ENCODE measurements around the gene ABCB11. TPM values are rescaled to one million over a fixed set of nuclear protein-coding genes. Genes with fewer than 3 reads are reported as not detected.

ABCB11 gene
- total RNA-seq, 2 experiments from 2014 or later, result not detected

DNA sequence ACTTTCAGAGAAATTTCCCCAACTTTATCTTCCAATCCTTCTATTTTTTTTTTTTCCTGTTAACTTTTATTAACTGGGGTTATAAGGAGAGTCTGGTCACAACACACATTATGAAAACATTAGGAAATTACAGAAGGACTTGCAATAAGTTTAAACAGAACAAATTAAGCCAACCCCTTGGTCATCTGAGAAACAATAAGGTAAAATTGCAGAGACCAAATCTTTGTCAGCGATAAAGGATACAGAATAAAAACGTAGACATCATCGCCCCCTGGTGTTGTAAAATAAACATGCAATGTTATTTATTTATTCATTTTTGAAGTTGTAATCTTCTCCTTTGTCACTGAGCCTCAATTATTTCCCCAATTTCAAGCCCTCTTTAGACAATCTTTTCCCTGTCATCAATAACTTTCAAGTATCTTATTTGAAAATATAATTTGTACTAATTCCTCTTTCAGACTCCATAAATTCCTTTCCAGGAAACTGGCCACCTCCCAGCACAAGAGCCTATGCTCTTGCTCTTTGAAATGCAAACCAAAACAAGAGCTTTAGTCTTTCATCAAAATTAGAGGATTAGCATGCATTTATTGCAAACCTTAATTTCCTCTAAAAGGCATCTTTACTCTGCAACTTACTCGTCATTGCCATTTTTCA lies 110.5 kb downstream of the ABCB11 start:
- no peaks in the 10 kb centered on the region for H3K36me3 Mint-ChIP-seq (ENCODE audit: low read depth)
- no peak overlapping the region for H3K27ac Mint-ChIP-seq
- H3K4me1 Mint-ChIP-seq, result peaks cover 11% of the 10 kb centered on the region
- no peak for DNase-seq
- peaks cover 6% of the 10 kb centered on the region for H3K9me3 Mint-ChIP-seq
- H3K27me3 Mint-ChIP-seq, result peaks cover 34% of the 10 kb centered on the region
- ChIA-PET CTCF (interaction anchor here (1.0 to 3.5 kb wide), 7 partner anchors 8 to 573 kb away, joined by 3 to 27 read pairs (median 3); no protein-coding TSS in a partner anchor), POLR2A (no interaction called here)
- no peak overlapping the region for H3K4me3 Mint-ChIP-seq

- H3K9me3 Mint-ChIP-seq, result peaks cover 14% of the 10 kb centered on the region
- no peak overlapping the region for H3K27ac Mint-ChIP-seq
- ChIA-PET CTCF (no interaction called here), POLR2A (interaction anchor here (1.1 to 1.4 kb wide), 2 partner anchors 24 to 27 kb away, joined by 3 to 4 read pairs; no protein-coding TSS in a partner anchor)
- no peak overlapping the region for H3K4me3 Mint-ChIP-seq
- peaks cover 34% of the 10 kb centered on the region for H3K27me3 Mint-ChIP-seq
- H3K36me3 Mint-ChIP-seq (ENCODE audit: low read depth), result peaks cover 7% of the 10 kb centered on the region
- H3K4me1 Mint-ChIP-seq, result peaks cover 21% of the 10 kb centered on the region
- no peak for DNase-seq
These were observed 114.8 kb downstream of the ABCB11 start for GRCh38 chr2:168916331-168916675.

- H3K36me3 Mint-ChIP-seq (ENCODE audit: low read depth), result peaks cover 7% of the 10 kb centered on the region
- H3K4me3 Mint-ChIP-seq, result no peak overlapping the region
- H3K27ac Mint-ChIP-seq, result no peak overlapping the region
- ChIA-PET POLR2A (interaction anchor here (0.6 to 1.4 kb wide), 3 partner anchors 24 to 571 kb away, joined by 3 to 4 read pairs (median 3); no protein-coding TSS in a partner anchor), CTCF (no interaction called here)
- DNase-seq, result no peak
- peaks cover 21% of the 10 kb centered on the region for H3K4me1 Mint-ChIP-seq
- H3K9me3 Mint-ChIP-seq, result peaks cover 14% of the 10 kb centered on the region
- peaks cover 32% of the 10 kb centered on the region for H3K27me3 Mint-ChIP-seq
These were observed 115.4 kb downstream of the ABCB11 start for GRCh38 chr2:168915441-168916330.

- H3K4me1 Mint-ChIP-seq, result peaks cover 19% of the 10 kb centered on the region
- no peak overlapping the region for H3K4me3 Mint-ChIP-seq
- CTCF ChIA-PET, result no interaction called here
- H3K27me3 Mint-ChIP-seq, result peaks cover 33% of the 10 kb centered on the region
- peaks cover 7% of the 10 kb centered on the region for H3K36me3 Mint-ChIP-seq (ENCODE audit: low read depth)
- POLR2A ChIA-PET, result no interaction called here
- no peak overlapping the region for H3K27ac Mint-ChIP-seq
- no peak for DNase-seq
- peaks cover 14% of the 10 kb centered on the region for H3K9me3 Mint-ChIP-seq
These were observed 117.6 kb downstream of the ABCB11 start for GRCh38 chr2:168913495-168913894.

DNA sequence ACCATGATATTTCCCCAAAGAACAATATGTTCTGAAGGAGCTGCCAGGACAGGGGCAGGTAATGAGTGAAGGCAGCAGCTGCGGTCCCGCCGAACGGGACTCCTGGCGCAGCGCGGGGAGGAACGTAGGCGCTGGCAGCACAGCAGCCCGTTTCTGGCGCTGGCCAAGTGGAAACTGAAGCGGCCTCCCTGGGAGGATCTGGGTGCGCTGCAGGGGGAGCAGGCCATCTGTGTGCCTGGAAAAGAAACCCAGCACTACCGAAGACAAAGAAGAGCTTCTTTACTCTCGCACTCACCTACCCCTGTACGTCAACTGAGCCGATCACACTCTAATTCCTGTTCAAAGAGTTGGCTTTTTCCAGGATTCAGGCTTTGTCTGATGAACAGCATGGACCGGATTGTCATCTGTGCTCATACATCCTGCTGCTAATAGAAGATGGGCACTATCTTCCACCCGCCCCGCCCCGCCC lies 118.2 kb downstream of the ABCB11 start:
- ChIA-PET CTCF (interaction anchor here (1.5 kb wide), 1 partner anchor 8 kb away, joined by 3 read pairs; no protein-coding TSS in a partner anchor), POLR2A (no interaction called here)
- Mint-ChIP-seq H3K9me3 (peaks cover 14% of the 10 kb centered on the region), H3K4me3 (no peak overlapping the region), H3K36me3 (ENCODE audit: low read depth) (peaks cover 7% of the 10 kb centered on the region), H3K27me3 (peaks cover 30% of the 10 kb centered on the region), H3K27ac (no peak overlapping the region), H3K4me1 (peaks cover 19% of the 10 kb centered on the region)
- DNase-seq, result no peak

GRCh38 chr2:168912466-168912865 lies 118.7 kb downstream of the ABCB11 start:
- CTCF ChIA-PET, result interaction anchor here (1.5 kb wide), 1 partner anchor 9 kb away, joined by 3 read pairs; no protein-coding TSS in a partner anchor
- Mint-ChIP-seq H3K36me3 (ENCODE audit: low read depth) (peaks cover 7% of the 10 kb centered on the region), H3K9me3 (peaks cover 14% of the 10 kb centered on the region), H3K27ac (no peak overlapping the region), H3K4me1 (peaks cover 19% of the 10 kb centered on the region), H3K27me3 (peaks cover 34% of the 10 kb centered on the region), H3K4me3 (no peak overlapping the region)
- DNase-seq, result no peak
- POLR2A ChIA-PET, result no interaction called here

GRCh38 chr2:168910330-168910729 lies 120.8 kb downstream of the ABCB11 start:
- H3K27me3 Mint-ChIP-seq, result peaks cover 50% of the 10 kb centered on the region
- no peak overlapping the region for H3K27ac Mint-ChIP-seq
- POLR2A ChIA-PET, result no interaction called here
- peaks cover 5% of the 10 kb centered on the region for H3K9me3 Mint-ChIP-seq
- peaks cover 7% of the 10 kb centered on the region for H3K36me3 Mint-ChIP-seq (ENCODE audit: low read depth)
- CTCF ChIA-PET, result interaction anchor here (1.4 kb wide), 1 partner anchor 11 kb away, joined by 5 read pairs; no protein-coding TSS in a partner anchor
- peaks cover 7% of the 10 kb centered on the region for H3K4me1 Mint-ChIP-seq
- no peak for DNase-seq
- no peak overlapping the region for H3K4me3 Mint-ChIP-seq

DNA sequence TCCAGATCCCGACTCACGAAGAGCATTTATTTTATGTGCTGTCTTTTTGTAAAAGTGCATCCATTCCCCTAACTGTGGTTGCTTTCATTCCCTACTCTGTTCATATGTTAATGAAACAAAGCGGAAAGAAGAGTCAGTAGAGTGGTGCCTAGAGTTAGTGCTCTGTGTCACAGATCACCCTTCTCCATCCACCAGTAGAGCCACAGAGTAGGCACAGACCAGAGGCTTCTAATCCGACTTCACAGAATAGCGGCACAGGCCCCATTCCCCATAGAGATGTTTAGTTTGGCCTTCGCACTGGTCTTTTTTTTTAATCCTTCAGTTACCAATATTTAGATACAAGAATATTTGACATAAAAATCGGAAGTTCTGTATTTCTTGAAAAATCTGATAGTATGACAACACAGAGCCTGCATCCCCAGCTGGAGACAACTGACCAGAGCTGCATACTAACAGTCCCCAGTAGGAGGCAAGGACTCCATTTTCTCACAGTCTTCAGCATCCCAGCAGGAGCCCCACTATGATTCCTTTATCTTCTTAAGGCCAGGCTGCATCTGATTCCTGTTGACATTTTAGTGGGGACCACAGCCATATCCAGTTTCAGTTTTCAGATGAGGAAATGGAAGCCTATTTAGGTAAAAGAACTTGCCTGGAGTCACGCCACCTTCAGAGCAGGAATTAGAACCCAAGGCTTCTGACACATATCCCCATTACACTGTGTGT lies 123.0 kb downstream of the ABCB11 start:
- H3K27ac Mint-ChIP-seq, result no peak overlapping the region
- H3K9me3 Mint-ChIP-seq, result no peaks in the 10 kb centered on the region
- H3K4me3 Mint-ChIP-seq, result no peak overlapping the region
- no peak for DNase-seq
- POLR2A ChIA-PET, result no interaction called here
- H3K4me1 Mint-ChIP-seq, result peaks cover 6% of the 10 kb centered on the region
- CTCF ChIA-PET, result no interaction called here
- H3K36me3 Mint-ChIP-seq (ENCODE audit: low read depth), result no peaks in the 10 kb centered on the region
- peaks cover 58% of the 10 kb centered on the region for H3K27me3 Mint-ChIP-seq

DNA sequence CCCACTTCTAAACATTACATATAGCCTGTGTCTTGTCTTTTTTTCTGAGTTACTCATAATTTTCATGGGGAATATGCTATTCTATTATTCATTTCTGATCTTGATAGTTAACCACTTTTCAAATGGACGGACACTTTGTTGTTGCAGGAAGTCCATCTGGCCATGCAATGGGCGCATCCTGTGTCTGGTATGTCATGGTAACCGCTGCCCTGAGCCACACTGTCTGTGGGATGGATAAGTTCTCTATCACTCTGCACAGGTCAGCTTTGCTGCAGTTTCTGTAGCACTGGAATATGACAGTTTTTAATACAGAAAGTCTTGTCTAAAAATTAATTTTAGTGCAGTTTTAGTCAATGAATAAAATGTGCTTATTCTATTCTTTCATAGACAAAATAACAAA lies 126.8 kb downstream of the ABCB11 start:
- no peaks in the 10 kb centered on the region for H3K4me1 Mint-ChIP-seq
- ChIA-PET POLR2A (no interaction called here), CTCF (no interaction called here)
- H3K9me3 Mint-ChIP-seq, result no peaks in the 10 kb centered on the region
- DNase-seq, result no peak
- no peaks in the 10 kb centered on the region for H3K36me3 Mint-ChIP-seq (ENCODE audit: low read depth)
- peaks cover 49% of the 10 kb centered on the region for H3K27me3 Mint-ChIP-seq
- no peak overlapping the region for H3K4me3 Mint-ChIP-seq
- no peak overlapping the region for H3K27ac Mint-ChIP-seq

GRCh38 chr2:168903888-168904287 lies 127.2 kb downstream of the ABCB11 start:
- CTCF ChIA-PET, result no interaction called here
- Mint-ChIP-seq H3K27me3 (peaks cover 45% of the 10 kb centered on the region), H3K36me3 (ENCODE audit: low read depth) (no peaks in the 10 kb centered on the region), H3K4me3 (no peak overlapping the region), H3K27ac (no peak overlapping the region), H3K9me3 (no peaks in the 10 kb centered on the region), H3K4me1 (no peaks in the 10 kb centered on the region)
- POLR2A ChIA-PET, result no interaction called here
- DNase-seq, result no peak

DNA sequence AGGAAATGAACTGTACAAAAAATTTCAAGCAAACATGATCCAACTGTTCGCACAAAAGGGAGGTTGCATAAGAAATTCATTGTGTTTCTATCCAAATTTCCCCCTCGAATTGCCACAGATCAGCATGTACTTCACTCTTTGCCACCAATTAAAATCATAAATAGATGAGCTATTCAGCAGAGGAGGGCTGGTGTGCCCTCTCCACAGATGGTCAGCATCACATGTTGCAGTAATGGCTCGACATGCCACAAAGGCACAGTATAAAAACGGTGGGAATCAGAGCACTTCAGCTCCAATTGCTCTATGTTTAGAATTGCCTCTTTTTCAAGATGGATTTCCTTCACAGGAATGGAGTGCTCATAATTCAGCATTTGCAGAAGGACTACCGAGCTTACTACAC lies 130.1 kb downstream of the ABCB11 start, which contains the start of gene G6PC2:
Gene G6PC2 (plus strand): TSS at position 289 of the 400 bp plus-strand sequence. CDS start 41 bp downstream, at position 330.
- Mint-ChIP-seq H3K27me3 (peaks cover 33% of the 10 kb centered on the region), H3K27ac (no peak within 1 kb of the TSS), H3K36me3 (ENCODE audit: low read depth) (no peaks in the 10 kb centered on the region), H3K4me3 (no peak within 1 kb of the TSS), H3K4me1 (no peaks in the 10 kb centered on the region), H3K9me3 (no peaks in the 10 kb centered on the region)
- DNase-seq, result no peak
- POLR2A ChIA-PET, result no interaction called here
- CTCF ChIA-PET, result no interaction called here

- H3K4me3 Mint-ChIP-seq, result no peak overlapping the region
- H3K9me3 Mint-ChIP-seq, result no peaks in the 10 kb centered on the region
- no peak overlapping the region for H3K27ac Mint-ChIP-seq
- ChIA-PET POLR2A (no interaction called here), CTCF (interaction anchor here (0.6 kb wide), 1 partner anchor 461 kb away, joined by 5 read pairs; no protein-coding TSS in a partner anchor)
- no peaks in the 10 kb centered on the region for H3K4me1 Mint-ChIP-seq
- H3K36me3 Mint-ChIP-seq (ENCODE audit: low read depth), result no peaks in the 10 kb centered on the region
- DNase-seq, result no peak
- peaks cover 32% of the 10 kb centered on the region for H3K27me3 Mint-ChIP-seq
These were observed 133.7 kb downstream of the ABCB11 start for GRCh38 chr2:168897449-168897848.

- Mint-ChIP-seq H3K4me1 (no peaks in the 10 kb centered on the region), H3K27me3 (peaks cover 37% of the 10 kb centered on the region), H3K9me3 (no peaks in the 10 kb centered on the region), H3K4me3 (no peak overlapping the region), H3K36me3 (ENCODE audit: low read depth) (no peaks in the 10 kb centered on the region), H3K27ac (no peak overlapping the region)
- ChIA-PET POLR2A (no interaction called here), CTCF (interaction anchor here (0.6 kb wide), 1 partner anchor 461 kb away, joined by 5 read pairs; no protein-coding TSS in a partner anchor)
- DNase-seq, result no peak
These were observed 134.3 kb downstream of the ABCB11 start for GRCh38 chr2:168896783-168897182.

Data from activated CD4-positive, alpha-beta memory T cell treated with anti-CD3 and anti-CD28 coated beads, Interleukin-2, amount 10 ng/mL, durations not matched to agents 7 days and 5 days (primary cell).